ENCODE data around the gene FLOT1. TPM values are rescaled to one million over a fixed set of nuclear protein-coding genes. Genes with fewer than 3 reads are reported as not detected.

The FLOT1 gene
- total RNA-seq, 1 experiment from 2014 or later: 176 TPM

GRCh38 chr6:30754631-30755030 is 12.1 kb upstream of the FLOT1 start:
- in situ Hi-C loops (cut with HindIII; ENCODE audit: low pct_unique_long_range_greater_than_20kb, low sequenced_read_pairs): no loop called here
- POLR2A ChIA-PET: no interaction called here
- H3K9me3 ChIP-seq (ENCODE audit: control insufficient read depth, insufficient read depth, low read depth, low read length): no peaks in the 10 kb centered on the region

More at GRCh38 chr6:30754631-30755030, 12.1 kb upstream of the FLOT1 start:
- BruUV-seq (replicated peaks): no TSS peak
- TF ChIP-seq CTCF (IDR thresholded peaks at IDR 0.05): no peak
- TF ChIP-seq POLR2AphosphoS5 (IDR thresholded peaks at IDR 0.05; ENCODE audit: low read depth, low read length): no peak
- no peak for TF ChIP-seq TCF7L2 (IDR thresholded peaks at IDR 0.05; ENCODE audit: low read depth, low read length)
- TF ChIP-seq SIN3A (IDR thresholded peaks at IDR 0.05; ENCODE audit: borderline replicate concordance, insufficient read depth, low read depth, low read length): no peak
- no peak for TF ChIP-seq REST (IDR thresholded peaks at IDR 0.05; ENCODE audit: insufficient read depth in 1 of 2, low read depth in 2 of 2, low read length in 1 of 2)
- H3K27ac ChIP-seq (ENCODE audit: low read length): no peak overlapping the region; the same call in 1 of the 2 replicates
- intact Hi-C loops (cut with micrococcal nuclease; ENCODE audit: unreplicated experiment): no loop called here
- H3K4me1 ChIP-seq (ENCODE audit: control insufficient read depth, insufficient read depth, low read length): peaks cover 36% of the 10 kb centered on the region
- DNase-seq (ENCODE audit: low read depth, low spot score) (no peak), ATAC-seq (no peak)
- H3K36me3 ChIP-seq (ENCODE audit: control insufficient read depth, insufficient read depth, low read length): no peaks in the 10 kb centered on the region
- H3K27me3 ChIP-seq (ENCODE audit: control insufficient read depth, insufficient read depth, low read length): no peaks in the 10 kb centered on the region
- no peak overlapping the region for H3K4me3 ChIP-seq (ENCODE audit: low read depth in 2 of 2, low read length in 2 of 2)
- CTCF ChIA-PET: interaction anchor here (0.7 kb wide), 1 partner anchor 10 kb away, joined by 5 read pairs; the partner anchor contains the start of gene IER3

Data from Panc1 (cell line).